UCSD-AML1 (cell line): Measurements from ENCODE around the gene MICAL3.
"Not testable (repeated sequence)": the region's sequence is repeated elsewhere in the genome, so short reads cannot be mapped to it uniquely, and the experiment has no call there.

Source experiments
- DNase-seq: peaks from one replicate; lab custom pipeline; 2025; ENCODE audit not compliant: unreplicated experiment; lab: John Stamatoyannopoulos, UW

Gene MICAL3

GRCh38 chr22:17893900-17894535 lies 130.3 kb downstream of the MICAL3 start:
- DNase-seq, result no peak

- no peak for DNase-seq
Observed at GRCh38 chr22:17892376-17892775, 132.0 kb downstream of the MICAL3 start.

DNA sequence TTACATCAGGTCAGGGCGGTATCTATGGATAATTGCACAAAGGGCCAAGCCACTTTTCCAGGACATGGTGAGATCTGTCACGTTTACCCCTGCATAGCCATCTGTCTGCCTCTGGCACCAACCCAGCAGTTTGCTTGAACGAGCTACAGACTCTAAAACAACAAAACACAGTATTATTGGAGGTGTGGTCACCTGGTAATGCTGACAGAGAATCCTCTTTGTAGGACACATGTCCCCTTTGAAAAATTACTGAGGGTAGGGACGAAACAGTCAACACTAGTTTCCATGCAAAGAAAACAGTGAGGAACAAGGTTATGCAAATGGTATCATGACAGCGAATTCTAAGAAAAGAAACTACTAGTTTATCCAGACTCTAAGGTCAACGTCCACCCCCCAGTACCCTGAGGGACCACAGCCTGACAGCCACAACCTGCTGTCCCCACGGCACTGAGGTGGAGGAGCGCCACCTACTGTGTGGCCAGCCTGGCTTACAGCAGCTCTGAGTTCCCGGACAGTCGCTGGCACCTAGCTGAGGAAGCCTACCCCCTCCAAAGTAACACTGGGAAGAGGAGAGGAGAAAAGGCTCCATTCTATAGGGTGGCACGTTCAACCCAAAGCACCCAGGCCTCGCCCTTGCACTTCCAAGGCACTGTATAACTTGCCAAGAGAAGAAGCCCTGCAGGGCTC lies 132.7 kb downstream of the MICAL3 start:
- DNase-seq, result no peak

GRCh38 chr22:17890892-17891291 lies 133.5 kb downstream of the MICAL3 start:
- no peak for DNase-seq

GRCh38 chr22:17890245-17890671 lies 134.1 kb downstream of the MICAL3 start:
- DNase-seq, result no peak

DNA sequence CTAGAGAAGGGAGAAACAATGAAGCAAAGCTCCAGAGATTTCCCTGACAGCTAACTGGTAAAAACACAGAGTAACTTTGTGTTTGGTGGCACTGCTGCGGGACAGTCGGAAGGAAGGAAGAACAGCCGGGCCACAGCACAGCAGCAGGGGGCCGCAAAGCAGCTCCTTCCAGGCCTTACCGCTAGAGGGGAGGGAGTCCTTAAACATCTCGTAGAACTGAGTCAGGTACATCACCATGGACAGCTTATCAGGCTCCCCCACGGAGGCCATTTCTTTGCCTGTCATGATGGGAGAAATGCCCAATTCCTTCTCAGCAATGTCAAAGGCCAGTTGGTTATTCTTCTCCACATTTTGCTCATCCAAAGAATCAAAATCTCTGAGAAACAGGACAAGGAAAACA lies 135.5 kb downstream of the MICAL3 start:
- no peak for DNase-seq

DNA sequence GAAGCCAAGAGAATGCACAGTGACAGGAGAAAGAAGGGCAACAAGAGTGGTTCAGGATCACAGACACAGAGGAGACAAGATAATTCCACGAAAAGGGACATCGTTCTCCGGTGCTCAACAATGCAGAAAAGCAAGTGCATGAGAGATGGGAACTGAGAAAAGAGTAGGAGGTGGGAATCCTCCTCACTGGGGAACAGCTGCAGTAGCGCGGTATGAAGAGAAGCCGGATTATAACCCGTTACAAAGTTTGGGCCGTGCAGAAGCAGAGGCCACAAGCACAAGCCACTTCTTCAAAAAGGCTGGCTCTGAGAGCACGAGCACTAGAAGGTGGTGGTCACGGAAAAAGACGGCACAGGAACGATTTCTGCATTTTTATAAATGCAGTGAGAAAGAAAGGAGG lies 135.9 kb downstream of the MICAL3 start:
- DNase-seq, result no peak

- no peak for DNase-seq
Observed at GRCh38 chr22:17884893-17885292, 139.5 kb downstream of the MICAL3 start.

GRCh38 chr22:17884084-17884483 lies 140.3 kb downstream of the MICAL3 start:
- no peak for DNase-seq

DNA sequence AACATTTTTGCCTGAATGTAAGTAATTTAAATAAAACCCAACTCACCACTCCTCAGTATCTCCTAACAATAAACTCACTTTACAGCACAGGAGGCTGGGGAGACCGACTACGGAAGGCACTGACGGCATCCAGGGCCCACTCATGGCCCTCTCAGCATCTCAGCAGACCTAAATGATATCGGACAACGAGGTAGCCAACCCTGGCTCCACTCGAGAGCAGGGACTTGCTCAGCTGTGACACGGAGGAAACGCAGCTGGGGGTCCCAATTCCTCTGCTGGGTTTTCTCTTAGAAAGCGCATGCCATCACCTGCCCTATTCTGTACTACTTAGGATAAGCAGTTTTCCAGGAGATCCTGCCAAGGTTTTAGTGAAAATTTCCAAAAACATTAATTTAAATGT lies 141.0 kb downstream of the MICAL3 start:
- no peak for DNase-seq

DNA sequence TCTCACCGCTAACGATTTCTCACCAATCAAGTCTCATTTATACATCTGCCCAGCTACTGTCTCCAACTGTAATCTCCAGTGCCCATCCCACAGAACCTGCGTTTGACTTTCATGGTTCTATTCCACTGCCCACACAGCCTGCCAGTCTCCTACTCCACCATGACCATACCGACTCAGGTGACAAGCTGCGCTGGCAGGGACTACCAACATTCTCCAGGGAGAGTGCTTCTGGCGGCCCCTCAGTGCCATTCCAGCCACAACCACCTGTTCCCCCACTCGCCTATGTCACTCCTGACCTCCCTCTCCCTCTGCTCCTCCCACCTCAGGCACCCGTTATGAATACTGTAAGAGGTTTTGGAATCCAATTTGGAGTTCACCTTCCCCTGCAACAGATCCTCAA lies 141.6 kb downstream of the MICAL3 start:
- DNase-seq, result no peak

GRCh38 chr22:17882162-17882561 lies 142.2 kb downstream of the MICAL3 start:
- no peak for DNase-seq

DNA sequence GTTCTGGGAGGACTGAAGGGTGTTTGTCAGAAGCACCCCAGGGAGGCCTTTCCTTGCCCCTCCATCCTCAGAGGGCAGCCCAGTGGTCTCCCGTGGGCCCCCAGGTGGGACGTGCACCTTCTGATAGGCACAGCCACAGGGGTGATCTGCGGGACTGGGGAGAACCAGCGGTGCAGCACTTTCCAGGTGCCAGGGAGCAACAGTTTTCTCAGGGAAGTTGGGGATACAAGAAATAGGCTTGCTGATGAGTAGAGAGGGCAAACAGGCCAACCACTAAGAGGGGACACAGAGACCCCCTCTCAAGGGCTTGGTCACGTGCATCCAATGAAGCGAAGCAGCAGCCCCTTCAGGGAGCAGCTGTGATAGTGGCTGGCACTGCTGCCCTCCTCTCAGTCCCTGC lies 143.0 kb downstream of the MICAL3 start:
- DNase-seq, result no peak

GRCh38 chr22:17880468-17880867 lies 143.9 kb downstream of the MICAL3 start:
- no peak for DNase-seq

- no peak for DNase-seq
Observed at GRCh38 chr22:17880020-17880419, 144.3 kb downstream of the MICAL3 start.

DNA sequence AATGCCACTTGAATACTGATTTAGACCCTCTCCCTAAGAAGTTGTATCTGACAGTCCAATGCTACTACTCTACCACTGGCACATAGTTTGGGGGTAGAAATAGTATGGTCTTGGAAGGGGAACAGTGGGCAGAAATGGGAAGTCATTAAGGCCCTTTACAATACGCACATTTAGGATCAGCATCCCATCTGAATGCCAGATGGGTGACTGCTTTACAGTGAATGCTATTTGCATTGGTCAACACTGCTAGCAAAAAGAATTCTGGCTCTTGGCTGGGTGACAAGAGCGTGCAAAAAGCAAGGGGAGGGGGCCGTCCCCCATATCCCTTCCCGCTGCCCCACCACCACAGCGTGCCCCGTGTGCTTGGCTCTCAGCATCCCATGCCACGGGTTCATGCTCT lies 145.4 kb downstream of the MICAL3 start:
- no peak for DNase-seq

GRCh38 chr22:17878186-17878694 lies 146.1 kb downstream of the MICAL3 start:
- DNase-seq, result no peak

DNA sequence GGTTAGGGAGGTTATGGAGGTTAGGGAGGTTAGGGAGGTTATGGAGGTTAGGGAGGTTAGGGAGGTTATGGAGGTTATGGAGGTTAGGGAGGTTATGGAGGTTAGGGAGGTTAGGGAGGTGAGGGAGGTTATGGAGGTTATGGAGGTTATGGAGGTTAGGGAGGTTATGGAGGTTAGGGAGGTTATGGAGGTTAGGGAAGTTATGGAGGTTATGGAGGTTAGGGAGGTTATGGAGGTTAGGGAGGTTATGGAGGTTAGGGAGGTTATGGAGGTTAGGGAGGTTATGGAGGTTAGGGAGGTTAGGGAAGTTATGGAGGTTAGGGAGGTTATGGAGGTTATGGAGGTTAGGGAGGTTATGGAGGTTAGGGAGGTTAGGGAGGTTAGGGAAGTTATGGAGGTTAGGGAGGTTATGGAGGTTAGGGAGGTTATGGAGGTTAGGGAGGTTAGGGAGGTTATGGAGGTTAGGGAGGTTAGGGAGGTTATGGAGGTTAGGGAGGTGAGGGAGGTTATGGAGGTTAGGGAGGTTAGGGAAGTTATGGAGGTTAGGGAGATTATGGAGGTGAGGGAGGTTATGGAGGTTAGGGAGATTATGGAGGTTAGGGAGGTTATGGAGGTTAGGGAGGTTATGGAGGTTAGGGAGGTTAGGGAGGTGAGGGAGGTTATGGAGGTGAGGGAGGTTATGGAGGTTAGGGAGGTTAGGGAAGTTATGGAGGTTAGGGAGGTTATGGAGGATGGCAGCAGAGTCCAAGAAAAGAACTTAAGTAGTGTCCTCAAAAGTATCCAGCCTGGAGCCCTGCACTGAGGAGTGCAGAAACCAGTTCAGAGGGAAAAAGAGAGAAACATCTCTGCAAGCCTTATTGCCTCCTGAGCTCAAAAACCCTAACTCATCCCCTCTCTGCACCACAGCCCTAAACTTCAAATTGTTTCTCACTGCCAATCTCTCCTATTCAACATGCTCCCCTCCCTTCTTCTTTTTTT lies 147.2 kb downstream of the MICAL3 start:
- not testable (repeated sequence) for DNase-seq

DNA sequence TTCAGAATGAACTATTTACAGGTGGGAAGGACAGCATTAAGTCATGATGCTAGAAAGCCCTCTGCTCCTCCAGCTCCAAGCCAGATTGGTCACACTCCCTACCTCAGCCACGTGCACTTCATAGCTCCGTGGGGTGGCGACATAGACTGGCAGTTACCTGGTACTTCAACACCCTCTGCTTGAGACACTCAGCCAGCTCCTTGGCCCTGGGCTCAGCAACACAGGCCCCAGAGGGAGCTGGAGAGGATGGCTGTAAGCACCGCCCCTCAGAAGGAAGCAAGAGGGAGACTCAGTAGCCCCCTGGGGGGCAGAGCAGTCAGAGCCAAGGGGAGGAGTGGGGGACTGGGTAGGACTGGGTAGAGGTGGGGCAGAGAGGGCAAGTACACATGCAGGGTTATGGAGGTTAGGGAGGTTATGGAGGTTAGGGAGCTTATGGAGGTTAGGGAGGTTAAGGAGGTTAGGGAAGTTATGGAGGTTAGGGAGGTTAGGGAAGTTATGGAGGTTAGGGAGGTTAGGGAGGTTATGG lies 148.0 kb downstream of the MICAL3 start:
- DNase-seq, result no peak

DNA sequence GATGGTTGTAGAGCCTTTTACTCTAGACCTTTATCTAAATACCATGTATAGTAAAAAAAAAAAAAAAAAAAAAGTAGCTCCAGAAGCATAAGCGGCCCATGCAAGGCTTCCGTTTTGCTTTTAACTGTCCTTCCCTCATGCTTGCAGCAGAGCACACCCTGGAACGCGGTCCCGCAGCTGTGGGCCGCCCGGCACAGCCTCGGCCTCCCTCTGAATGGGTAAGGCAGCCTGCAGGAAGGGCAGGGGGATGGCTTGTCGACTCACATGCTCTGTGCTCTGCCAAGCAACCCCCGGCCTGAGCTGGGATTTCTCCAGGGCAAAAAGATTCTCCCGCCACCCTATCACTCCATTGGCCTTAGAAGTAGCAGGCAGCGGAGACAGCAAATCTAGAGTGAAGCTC lies 148.7 kb downstream of the MICAL3 start:
- no peak for DNase-seq

DNA sequence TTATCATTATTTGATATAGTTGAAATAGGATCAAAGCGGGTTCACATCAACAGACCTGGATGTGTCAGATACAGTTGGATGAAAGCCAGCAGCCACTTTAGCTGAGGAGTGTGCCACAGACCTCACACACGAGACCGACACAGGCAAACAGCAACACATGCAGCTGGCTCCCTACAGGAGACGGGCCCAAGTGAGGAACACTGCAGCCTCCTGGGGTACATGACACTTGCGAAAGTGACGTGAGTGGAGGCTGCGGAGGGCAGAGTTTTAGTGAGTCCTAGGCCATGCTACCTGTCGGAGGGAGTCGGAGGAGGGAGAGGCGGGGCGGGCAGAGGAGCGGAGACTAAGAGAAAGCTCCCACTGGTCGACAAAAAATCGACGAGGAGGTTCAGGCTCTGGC lies 149.2 kb downstream of the MICAL3 start:
- DNase-seq, result no peak
